Ureter (tissue), 1 donor: ENCODE results near the gene DNM3. TPM values are rescaled to one million over a fixed set of nuclear protein-coding genes. Genes with fewer than 3 reads are reported as not detected.

ENCODE experiments used
- DNase-seq: peaks from one replicate; pipeline ENCODE4 v3.0.0-alpha.2; 2020; ENCODE audit warnings: low spot score
- total RNA-seq: library from RNA; stranded (reverse); gene quantifications from one replicate; pipeline ENCODE4 v1.2.4, GENCODE V29; 2023
- donor health status: DM: yes; HTN: yes; CAD: no.

The DNM3 gene
- total RNA-seq, 1 donor from 2014 or later, result 7.9 TPM

DNA sequence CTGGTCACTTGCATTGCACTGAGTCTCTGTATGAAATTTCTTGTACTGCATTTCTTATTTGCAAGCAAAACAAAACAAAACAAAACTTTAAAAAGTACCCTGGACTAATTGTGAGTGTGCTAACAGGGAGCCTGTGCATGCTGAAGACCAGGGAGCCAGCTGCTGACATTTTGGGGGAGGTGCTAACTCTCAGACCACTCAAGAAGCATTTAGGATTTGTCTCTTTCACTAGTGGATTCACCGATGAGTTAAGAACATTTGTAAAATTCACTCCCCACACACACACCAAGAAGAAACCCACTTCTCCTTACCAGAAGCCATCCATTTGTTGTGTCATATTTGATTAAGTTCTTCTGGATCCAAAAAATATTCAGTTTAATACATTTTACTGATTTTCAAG is 483.5 kb downstream of the DNM3 start:
- no peak for DNase-seq

DNA sequence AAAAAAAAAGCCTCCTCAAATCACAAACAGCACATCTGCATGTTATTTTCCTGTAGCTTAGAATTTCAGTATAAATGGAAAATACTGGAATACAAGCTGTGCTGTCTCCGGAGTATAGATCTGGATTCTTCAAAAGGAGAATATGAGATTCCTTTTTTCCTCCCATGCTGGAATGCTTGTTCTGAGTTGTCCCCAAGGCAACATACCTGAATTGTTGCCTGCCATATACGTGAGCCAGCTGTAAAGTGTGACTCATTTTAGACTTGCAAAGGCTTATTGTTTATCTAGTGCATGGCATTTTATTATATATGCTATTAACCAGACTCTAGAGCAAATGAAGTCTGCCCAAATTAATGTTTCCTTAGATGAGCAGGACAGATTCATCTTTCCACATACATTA is 484.2 kb downstream of the DNM3 start:
- no peak for DNase-seq

- DNase-seq, result no peak
Observed at GRCh38 chr1:172326136-172326535, 484.8 kb downstream of the DNM3 start.

DNA sequence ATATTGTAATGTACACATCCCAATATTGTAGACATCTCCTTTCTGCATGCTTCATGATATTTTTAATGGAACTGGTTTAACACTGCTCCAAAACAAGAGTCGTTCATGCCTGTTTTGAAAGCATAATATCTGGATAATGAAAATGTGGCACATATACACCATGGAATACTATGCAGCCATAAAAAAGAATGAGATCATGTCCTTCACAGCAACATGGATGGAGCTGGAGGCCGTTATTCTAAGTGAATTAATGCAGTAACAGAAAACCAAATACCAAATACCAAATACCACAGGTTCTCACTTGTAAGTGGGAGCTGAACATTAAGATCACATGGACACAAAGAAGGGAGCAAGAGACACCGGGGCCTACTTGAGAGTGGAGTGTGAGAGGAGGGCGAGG is 487.0 kb downstream of the DNM3 start:
- DNase-seq, result no peak

- DNase-seq, result no peak
Observed at GRCh38 chr1:172332230-172332629, 490.9 kb downstream of the DNM3 start.

DNA sequence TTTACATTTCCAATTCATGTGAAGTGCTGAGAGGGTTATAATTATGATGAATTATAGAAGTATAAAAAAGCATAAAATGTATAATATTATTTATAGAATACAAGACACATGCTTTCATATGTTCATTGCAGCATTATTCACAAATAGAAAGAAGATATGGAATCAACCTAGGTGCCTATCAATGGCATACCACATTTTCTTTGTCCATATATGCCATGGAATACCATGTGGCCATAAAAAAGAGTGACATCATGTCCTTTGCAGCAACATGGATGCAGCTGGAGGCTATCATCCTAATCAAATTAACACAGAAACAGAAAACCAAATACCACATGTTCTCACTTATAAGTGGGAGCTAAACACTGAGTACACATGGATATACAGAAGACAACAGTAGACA is 494.1 kb downstream of the DNM3 start:
- no peak for DNase-seq

GRCh38 chr1:172338295-172338735 is 497.0 kb downstream of the DNM3 start:
- DNase-seq, result no peak

DNA sequence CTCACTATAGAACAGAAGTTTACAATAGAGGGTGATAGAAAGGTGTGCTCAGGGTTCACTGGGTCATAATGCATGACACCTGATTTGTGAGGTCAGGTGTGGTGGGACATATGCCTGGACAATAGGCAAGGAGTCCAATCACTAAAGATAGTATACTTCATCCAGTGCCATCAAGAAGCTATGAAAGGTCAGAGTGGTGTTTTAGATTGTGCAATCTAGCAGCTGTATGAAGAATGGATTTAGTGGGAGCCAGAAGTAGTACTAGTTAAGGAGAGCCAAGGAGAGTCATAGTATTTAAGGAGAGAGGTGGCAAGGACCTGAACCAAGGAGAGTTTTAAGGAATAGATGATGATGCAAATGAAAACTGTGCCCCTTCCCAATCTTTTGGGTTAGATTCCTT is 498.5 kb downstream of the DNM3 start:
- DNase-seq, result no peak

- no peak for DNase-seq
Observed at GRCh38 chr1:172340520-172340919, 499.2 kb downstream of the DNM3 start.

DNA sequence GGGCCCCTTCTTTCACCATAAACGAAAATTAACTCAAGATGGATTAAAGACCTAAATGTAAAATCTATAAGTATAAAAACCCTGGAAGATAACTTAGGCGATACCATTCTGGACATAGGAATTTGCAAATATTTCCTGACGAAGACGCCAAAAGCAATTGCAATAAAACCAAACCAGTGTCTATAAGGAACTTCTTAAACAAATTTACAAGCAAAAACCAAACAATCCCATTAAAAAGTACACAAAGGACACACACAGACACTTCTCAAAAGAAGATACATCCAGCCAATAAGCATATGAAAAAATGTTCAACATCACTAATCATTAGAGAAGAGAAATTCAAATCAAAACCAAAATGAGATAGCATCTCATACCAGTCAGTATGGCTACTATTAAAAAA is 500.4 kb downstream of the DNM3 start:
- no peak for DNase-seq

- DNase-seq, result no peak
Observed at GRCh38 chr1:172342584-172343239, 501.4 kb downstream of the DNM3 start.

- no peak for DNase-seq
Observed at GRCh38 chr1:172343240-172344160, 502.2 kb downstream of the DNM3 start.

GRCh38 chr1:172344444-172344843 is 503.1 kb downstream of the DNM3 start:
- DNase-seq, result no peak

- no peak for DNase-seq
Observed at GRCh38 chr1:172345077-172345476, 503.8 kb downstream of the DNM3 start.

DNA sequence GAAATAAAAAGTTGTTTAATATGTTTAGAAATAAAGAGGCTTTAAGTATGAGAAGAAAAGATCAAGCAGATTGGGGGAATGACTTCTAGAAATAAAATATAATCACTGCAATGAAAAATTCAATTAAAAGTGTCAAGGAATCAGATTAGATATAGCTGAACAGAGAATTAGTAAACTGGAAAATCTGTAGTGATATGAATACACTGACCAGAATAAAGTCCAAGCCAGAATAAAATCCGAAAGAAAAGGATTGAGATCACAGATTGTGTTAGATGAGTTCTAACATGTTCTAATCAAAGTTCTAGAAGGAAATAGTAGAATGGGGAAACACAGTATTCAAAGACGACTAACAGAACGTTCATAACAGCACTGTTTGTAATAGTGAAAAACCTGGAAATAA is 506.1 kb downstream of the DNM3 start:
- DNase-seq, result no peak

DNA sequence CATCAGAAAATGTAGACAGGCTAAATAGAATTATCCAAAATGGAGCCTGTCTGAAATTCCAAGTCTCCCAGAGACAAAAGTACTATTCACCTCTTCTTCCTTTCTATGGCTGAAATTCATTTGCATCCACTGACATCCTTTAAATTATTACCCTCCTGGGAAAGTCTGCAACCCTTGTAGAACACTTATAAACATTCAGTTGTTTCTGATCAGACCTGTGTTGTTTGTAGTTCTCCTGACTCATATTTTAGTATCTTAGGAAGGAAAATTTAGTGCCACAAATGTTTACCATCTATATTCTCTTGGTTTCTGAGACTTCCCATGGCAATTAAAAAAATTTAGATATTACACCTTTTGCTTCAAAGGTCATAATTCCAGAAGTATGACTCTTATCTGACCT is 509.6 kb downstream of the DNM3 start:
- no peak for DNase-seq

- DNase-seq, result no peak
Observed at GRCh38 chr1:172351346-172351745, 510.0 kb downstream of the DNM3 start.

- DNase-seq, result no peak
Observed at GRCh38 chr1:172351754-172352161, 510.5 kb downstream of the DNM3 start.

GRCh38 chr1:172352435-172352834 is 511.1 kb downstream of the DNM3 start:
- DNase-seq, result no peak

GRCh38 chr1:172354291-172355274 is 513.3 kb downstream of the DNM3 start:
- no peak for DNase-seq

DNA sequence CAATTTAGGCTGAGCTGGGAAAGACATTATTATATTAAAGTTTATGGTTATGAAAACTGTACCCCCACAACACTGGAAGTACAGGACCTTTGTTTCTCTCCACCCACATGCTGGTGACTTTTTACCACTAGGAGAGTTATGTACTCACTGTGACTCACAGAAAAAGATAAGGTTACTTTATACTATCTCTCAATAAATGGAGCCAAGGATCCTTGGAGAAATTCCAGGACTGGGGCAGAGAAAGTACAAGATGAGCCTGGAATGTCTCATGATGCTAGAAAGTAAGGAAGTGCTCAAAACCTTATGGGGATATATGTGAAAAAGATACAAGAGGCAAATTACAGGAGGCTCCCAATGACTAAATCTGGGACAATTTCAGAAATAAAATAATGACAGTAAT is 515.3 kb downstream of the DNM3 start:
- DNase-seq, result no peak
